Germinal center (tissue), 1 donor: ENCODE data around the gene FLT3.
"Not testable (repeated sequence)": the region's sequence is repeated elsewhere in the genome, so short reads cannot be mapped to it uniquely, and the experiment has no call there.

Source experiments
- DNase-seq: peaks from one replicate; pipeline ENCODE4 v3.0.0; 2012; ENCODE audit warnings: mixed read lengths, low spot score

Gene FLT3

GRCh38 chr13:28044608-28045007 lies 55.8 kb downstream of the FLT3 start:
- no peak for DNase-seq

GRCh38 chr13:28043224-28043623 lies 57.2 kb downstream of the FLT3 start:
- peak; percentile 67 for DNase-seq

- no peak for DNase-seq
Measured at GRCh38 chr13:28041501-28041900, 58.9 kb downstream of the FLT3 start.

- no peak for DNase-seq
Measured at GRCh38 chr13:28041031-28041461, 59.3 kb downstream of the FLT3 start.

- DNase-seq = no peak
Measured at GRCh38 chr13:28037399-28037798, 63.0 kb downstream of the FLT3 start.

GRCh38 chr13:28035146-28035782 lies 65.1 kb downstream of the FLT3 start:
- no peak for DNase-seq

GRCh38 chr13:28033894-28034655 lies 66.3 kb downstream of the FLT3 start:
- no peak for DNase-seq

GRCh38 chr13:28032438-28032837 lies 67.9 kb downstream of the FLT3 start:
- not testable (repeated sequence) for DNase-seq

- no peak for DNase-seq
Measured at GRCh38 chr13:28031896-28032288, 68.5 kb downstream of the FLT3 start.

GRCh38 chr13:28031220-28031895 lies 69.0 kb downstream of the FLT3 start:
- no peak for DNase-seq

GRCh38 chr13:28027607-28028364 lies 72.6 kb downstream of the FLT3 start:
- DNase-seq = no peak

GRCh38 chr13:28027071-28027470 lies 73.3 kb downstream of the FLT3 start:
- no peak for DNase-seq

GRCh38 chr13:28026508-28026907 lies 73.9 kb downstream of the FLT3 start:
- DNase-seq = no peak

GRCh38 chr13:28022848-28023518 lies 77.4 kb downstream of the FLT3 start:
- DNase-seq = no peak

- DNase-seq = no peak
Measured at GRCh38 chr13:28014301-28014700, 86.1 kb downstream of the FLT3 start.

GRCh38 chr13:28013482-28013881 lies 86.9 kb downstream of the FLT3 start:
- DNase-seq = no peak

GRCh38 chr13:28012896-28013295 lies 87.5 kb downstream of the FLT3 start:
- DNase-seq = peak; percentile 33

GRCh38 chr13:28012383-28012782 lies 88.0 kb downstream of the FLT3 start:
- no peak for DNase-seq

GRCh38 chr13:28010046-28010445 lies 90.3 kb downstream of the FLT3 start:
- no peak for DNase-seq

GRCh38 chr13:28005016-28005415 lies 95.4 kb downstream of the FLT3 start:
- not testable (repeated sequence) for DNase-seq

- no peak for DNase-seq
Measured at GRCh38 chr13:28002886-28003698, 97.3 kb downstream of the FLT3 start.
